GM18868 (cell line): ENCODE data around the gene SLC35D3.
"Not testable (repeated sequence)": the region's sequence is repeated elsewhere in the genome, so short reads cannot be mapped to it uniquely, and the experiment has no call there.

Experiments used
- ATAC-seq: cut with Tn5 transposase; IDR thresholded peaks from one replicate; pipeline ENCODE4 v1.9.1; 2021; ENCODE audit warnings: mild to moderate bottlenecking, moderate library complexity; ENCODE audit not compliant: unreplicated experiment

SLC35D3 gene

DNA sequence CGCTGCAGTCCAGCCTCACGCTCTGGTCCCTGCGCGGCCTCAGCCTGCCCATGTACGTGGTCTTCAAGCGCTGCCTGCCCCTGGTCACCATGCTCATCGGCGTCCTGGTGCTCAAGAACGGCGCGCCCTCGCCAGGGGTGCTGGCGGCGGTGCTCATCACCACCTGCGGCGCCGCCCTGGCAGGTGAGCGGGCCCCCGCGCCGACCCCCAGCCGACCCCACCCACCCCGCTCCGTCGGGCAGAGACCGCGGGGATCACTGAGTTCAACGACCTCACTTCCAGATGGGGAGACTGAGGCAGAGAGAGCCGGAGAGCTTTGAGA is 545 bp downstream of the SLC35D3 start:
- no peak for ATAC-seq

DNA sequence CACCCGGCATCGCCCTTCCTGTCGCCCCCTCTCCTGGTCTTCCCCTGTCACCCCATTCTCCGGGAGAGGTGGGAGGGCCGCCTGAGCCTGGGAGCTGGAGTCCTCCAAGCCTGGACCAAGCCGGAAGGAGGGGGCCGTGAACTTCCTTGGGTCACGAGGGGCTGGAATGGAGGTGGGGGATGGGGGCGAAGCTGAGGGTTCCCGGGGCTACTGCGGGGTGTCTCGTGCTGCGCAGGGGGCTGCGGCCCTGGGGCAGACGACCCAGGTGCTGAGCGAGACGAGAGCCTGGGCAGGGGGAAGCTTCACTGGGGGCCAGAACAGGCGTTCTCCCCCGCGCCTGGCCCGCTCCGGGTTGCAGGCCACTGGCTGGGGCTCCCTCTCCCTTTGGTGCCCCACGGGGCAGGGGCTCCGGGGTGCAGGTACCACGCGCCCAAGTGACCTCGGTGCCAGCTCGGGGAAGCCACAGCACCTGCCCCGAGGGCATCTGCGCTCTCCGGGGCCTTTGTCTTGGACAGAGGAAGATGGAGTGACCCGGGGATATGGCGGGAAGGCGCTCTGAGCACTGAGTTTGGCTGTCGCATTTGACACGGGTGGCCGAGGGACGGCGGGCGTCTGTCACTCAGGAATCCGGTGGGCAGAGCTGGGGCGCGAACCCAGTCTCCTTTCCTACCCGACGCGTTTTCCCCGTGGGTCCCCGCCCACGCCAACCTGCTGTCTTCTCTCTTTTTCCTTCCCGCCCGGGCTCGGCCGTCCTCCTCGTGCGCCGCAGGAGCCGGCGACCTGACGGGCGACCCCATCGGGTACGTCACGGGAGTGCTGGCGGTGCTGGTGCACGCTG is 1.2 kb downstream of the SLC35D3 start:
- no peak for ATAC-seq

DNA sequence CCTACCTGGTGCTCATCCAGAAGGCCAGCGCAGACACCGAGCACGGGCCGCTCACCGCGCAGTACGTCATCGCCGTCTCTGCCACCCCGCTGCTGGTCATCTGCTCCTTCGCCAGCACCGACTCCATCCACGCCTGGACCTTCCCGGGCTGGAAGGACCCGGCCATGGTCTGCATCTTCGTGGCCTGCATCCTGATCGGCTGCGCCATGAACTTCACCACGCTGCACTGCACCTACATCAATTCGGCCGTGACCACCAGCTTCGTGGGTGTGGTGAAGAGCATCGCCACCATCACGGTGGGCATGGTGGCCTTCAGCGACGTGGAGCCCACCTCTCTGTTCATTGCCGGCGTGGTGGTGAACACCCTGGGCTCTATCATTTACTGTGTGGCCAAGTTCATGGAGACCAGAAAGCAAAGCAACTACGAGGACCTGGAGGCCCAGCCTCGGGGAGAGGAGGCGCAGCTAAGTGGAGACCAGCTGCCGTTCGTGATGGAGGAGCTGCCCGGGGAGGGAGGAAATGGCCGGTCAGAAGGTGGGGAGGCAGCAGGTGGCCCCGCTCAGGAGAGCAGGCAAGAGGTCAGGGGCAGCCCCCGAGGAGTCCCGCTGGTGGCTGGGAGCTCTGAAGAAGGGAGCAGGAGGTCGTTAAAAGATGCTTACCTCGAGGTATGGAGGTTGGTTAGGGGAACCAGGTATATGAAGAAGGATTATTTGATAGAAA is 2.0 kb downstream of the SLC35D3 start:
- ATAC-seq, result no peak

DNA sequence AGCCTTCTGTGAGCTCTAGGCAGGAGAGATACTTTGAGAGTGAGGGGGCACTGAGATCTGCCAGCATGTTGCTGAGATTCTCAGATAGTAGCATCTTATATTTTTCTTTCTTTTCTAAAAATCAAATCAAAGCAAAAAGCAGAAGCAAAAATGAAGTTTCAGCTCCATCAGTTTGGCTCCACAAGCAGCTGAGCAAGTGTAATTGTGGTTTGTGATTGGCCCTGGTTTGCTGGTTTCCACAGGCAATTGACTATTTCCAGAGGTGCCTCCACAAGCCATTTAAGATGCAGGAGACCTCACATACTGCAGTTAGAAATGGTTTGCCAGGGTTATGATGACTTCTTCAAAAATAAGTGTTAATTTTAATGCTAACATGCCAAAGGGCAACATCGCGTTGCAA is 4.3 kb downstream of the SLC35D3 start:
- ATAC-seq, result no peak

DNA sequence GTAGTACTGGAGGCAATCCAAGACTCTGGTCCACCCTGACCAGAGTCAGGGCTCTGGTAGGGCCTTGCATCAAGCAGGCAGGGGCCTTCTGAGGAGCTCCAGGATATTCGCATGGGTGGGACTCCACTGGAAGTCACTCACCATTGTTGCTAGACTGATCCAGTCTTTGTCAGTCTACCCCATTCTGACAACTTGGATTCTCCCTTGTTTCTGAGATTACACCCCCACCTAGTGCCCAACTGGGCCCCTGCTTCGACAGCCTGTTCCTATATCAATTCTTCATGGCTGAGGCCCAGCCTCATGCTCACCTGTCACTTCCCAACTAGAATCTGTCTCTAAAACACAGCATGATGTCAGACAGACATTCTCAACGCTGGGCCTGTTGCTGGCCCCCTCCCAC is 5.2 kb downstream of the SLC35D3 start:
- peak; percentile 62 for ATAC-seq

DNA sequence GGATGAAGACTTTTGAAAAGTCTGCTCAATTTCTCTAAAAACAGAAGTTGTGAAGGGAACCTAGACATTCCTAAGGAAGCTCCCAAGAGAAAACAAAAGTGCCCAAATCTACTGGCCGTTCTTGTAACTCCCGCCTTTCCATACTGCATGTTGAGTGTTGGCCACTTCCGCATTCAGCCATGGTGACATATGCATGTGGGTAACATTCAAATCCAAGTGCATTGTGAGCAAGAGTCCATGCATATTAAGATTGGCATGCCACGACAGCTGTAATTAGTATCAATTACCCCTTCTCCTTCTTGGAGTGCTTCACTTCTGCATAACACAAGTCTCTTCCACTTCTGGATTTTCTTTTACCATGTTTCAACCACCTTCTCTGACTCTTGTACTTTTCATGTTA is 8.4 kb downstream of the SLC35D3 start:
- no peak for ATAC-seq

DNA sequence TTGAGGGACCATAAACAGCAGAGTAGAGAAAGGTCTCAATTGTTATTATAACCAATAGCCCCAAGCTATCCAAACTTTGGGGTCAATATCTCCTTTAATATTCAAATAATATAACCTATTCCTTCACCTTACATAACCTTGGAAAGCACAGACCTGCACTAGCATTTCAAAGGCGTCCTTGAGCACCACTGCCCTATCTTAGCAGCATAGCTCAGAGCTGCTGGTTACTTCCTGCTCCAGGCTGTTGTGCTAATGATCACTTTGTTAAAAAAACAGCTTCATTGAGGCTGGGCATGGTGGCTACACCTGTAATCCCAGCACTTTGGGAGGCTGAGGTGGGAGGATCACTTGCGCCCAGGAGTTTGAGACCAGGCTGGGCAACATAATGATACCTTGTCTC is 10.5 kb downstream of the SLC35D3 start:
- no peak for ATAC-seq

DNA sequence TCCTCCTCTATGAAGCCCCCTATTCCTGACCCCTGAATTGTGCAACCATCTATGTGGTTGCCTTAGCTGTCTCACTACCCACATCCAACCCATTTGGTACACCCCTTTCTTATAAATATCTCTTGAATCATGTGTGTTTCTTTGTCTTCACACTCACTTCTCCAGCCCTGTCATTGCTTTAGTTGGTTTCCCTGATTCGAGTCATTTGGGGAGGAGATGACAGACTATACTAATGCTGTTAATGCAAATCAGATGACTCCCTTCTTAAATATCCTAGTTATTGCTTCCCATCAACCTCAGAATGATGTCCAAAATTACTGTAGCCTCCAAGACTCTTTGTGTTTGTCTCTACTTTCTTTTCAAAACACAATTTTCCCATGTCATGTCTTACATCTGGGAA is 23.0 kb downstream of the SLC35D3 start:
- no peak for ATAC-seq

DNA sequence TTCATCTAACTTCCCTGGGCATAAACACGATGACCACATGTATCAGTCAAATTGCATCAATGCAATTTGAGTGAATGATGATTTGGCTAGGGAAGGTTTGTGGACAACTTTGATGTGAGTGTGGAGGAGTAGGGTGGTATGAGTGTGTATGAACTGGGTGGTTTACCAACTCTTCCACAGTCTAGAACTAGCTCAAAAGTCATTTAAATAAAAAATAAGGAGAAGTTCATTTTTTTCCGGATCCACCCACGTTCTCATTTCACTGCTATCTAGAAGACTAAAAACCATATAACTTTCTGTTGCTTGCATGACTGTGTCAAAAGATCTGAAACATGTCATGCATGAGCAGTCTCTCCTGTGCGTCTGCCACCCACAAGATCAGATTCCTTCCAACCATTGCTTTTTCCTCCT is 23.6 kb downstream of the SLC35D3 start:
- ATAC-seq, result no peak

DNA sequence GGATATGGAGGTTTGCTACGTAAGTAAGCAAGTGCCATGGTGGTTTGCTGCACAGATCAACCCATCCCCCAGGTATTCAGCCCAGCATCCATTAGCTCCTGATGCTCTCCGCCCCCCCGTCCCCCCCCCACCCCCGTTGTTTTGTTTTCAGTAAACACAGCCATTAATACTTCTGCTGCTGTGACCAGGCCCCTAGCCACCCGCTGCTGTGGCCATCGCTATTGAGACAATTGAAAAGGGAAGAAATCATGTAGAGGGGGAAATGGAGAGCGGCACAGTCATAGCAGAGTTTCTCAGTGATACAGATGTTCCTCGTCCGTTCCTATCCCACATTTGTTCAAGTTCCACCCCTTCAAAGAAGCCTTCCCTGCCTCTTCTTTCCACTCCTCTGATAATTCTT is 24.9 kb downstream of the SLC35D3 start:
- no peak for ATAC-seq

DNA sequence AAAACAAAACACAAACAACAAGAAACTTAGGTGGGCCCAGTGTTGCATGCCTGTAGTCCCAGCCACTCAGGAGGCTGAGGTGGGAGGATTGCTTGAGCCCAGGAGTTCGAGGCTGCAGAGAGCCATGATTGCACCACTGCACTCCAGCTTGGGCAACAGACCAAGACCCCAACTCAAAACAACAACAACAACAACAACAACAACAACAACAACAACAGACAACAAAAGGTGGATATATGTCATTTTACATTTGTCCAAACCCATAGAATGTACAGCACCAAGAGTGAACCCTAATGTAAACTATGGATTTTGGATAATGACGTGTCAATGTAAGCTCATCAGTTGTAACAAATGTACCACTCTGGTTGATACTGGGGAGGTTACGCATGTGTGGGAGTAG is 27.9 kb downstream of the SLC35D3 start:
- ATAC-seq, result not testable (repeated sequence)

DNA sequence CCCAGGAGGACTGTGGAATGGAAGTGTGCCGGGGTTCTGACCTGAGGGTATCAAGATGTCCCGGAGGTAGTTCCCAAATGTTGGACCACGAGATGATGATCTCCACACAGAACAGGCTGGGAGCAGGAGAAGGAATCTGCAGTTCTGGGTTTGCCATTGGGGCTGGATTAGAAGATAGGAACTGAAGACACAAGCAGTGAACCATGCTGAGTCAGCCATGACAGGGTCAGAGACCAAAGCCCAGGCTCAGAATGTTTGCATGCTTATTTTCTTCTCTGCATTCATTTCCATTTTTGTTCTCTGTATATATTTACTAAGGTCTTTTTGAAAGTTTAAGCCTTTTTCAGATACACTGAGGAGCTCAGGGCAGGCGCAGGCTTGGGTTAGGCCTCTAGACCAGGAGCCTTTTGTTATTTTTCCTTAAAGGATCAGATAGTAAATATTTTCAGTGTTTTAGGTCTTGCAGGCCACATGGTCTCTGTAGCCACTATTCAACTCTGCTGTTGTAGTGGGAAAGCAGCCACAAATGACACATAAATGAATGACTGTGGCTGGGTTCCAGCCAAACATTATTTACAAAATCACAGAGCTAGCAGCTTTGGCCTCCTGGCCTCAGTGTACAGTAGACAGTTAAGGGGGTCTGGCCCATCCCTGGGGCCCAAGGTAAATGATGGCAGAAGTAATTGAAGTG is 28.5 kb downstream of the SLC35D3 start:
- no peak for ATAC-seq

DNA sequence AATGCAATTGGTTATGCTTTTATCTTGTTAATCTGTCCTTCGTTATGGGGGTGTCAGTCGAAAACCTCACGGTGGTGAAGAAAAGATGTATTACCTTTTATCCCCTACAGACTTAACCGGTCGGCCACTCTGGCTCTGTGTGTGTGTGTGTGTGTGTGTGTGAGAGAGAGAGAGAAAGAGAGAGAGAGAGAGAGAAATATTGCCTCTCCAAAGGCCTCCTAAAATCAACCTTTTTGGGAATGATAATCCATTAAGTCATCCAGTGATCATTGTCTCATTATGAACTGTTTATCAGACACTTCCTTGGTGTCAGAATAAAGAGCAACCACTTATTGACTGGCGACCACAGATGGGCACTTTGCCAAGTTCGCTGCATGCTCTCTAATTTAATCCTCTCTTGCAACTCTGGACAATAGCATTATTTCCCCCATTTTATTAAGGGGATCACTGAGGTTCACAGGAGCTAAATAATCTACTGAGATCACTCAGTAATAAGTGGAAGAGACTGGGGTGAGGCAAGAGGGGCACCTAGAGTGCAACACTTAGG is 30.7 kb downstream of the SLC35D3 start:
- ATAC-seq, result no peak

DNA sequence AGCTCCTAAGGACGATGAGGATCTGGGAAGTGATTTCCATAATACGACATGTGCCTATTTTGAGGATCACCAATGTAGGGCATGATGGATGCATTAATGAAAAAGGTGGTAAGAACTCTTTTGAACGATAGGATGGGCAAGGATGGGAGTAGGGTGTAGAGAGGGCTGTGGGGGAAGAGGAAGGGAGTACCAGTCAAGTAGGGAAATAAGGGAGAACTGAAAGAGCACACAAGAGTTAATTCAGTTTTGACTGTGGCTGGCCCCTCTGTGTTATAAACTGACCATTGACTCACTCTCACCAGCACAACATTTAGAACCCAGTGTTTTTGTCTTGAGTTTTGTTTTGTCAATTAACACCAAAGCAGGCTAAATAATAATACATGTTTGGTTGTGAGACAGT is 33.0 kb downstream of the SLC35D3 start:
- ATAC-seq, result no peak

DNA sequence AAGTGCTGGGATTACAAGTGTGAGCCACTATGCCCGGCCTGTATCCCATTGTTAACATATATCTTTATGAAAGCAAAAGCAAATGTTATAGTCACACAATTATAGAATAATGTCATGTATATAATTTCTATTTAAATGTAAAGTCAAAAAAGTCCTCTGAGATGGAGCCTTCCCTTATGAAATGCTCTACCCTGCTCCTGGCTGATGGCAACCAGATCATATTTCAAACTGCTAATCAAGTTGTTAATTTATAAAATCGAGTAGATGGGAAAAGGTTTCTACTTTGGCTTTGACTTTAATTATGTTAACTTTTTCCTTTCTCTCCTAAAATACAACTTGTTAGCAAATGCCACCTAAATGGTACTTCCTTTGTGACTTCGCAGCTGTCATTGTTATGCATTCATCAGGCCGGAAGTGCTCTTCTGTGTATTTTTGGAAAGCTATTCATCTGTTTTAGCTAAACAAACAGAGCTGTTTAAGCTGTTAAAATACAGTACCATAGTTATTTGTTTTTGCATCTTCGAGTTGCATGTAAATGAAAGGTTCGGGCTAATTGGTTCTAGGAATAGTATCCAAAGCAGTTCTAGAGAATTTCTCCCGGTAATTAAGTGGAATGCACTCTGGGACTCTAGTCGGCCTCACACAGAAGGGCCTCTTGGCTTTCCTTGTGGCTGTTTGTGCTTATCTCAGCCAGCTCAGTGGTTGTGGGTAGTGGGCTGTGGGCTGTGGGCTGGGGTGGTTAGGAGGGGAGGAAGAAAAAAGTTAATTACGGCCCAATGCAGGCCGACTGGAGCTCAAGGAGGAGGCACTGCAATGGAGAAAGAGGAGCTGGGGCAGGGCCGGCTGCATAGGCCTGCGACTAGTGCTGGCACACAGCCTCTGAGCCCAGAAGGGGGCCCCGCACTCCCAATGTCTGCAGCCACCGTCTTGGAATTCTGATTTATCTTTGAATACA is 34.8 kb downstream of the SLC35D3 start:
- ATAC-seq, result no peak

DNA sequence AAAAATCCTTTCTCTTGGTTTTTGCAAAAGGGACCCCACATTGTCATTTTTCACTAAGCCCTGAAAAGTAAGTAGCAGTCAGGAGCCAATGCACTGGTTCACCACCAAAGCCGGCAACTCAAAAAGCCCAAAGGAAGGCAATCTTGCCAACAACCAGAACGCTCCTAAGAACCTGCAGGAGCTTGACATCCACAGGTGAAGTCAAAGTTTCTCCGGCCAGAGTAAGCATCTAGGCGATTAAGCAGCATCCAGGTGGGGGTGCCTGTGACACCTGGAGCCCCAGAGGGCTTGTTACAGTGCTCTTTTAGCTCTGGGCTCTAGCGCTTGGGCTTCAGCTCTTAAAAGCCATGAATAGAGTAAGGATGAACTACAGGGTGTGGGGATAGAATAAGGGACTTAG is 36.1 kb downstream of the SLC35D3 start:
- ATAC-seq, result no peak

DNA sequence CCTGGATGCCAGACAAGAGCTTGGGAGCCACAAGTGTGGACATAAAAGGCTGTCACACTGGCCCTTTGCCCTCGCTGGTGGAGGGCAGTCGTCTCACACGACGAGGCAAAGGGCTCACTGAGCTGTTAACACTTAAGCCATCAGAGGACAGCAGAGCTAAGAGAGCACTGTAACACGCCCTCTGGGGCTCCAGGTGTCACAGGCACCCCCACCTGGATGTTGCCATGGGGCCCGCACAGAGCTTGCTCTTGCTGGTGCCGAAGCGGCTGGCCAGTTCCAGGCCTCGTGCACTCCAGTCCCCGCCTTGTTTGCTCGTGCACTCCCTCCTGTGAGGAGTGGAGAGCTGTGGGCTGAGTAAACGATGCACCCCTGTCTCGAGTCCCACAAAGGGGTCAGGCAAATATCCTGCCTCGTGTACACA is 37.4 kb downstream of the SLC35D3 start:
- no peak for ATAC-seq

DNA sequence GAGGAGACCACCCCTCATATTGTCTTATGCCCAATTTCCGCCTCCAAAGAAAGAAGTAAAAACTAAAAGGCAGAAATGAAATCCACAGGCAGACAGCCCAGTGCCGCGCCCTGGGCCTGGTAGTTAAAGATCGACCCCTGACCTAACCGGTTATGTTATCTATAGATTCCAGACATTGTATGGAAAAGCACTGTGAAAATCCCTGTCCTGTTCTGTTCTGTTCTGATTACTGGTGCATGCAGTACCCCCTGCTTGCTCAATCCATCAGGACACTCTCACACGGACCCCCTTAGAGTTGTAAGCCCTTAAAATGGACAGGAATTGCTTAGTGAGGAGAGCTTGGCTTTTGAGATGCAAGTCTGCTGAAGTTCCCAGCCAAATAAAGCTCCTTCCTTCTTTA is 37.8 kb downstream of the SLC35D3 start:
- not testable (repeated sequence) for ATAC-seq

DNA sequence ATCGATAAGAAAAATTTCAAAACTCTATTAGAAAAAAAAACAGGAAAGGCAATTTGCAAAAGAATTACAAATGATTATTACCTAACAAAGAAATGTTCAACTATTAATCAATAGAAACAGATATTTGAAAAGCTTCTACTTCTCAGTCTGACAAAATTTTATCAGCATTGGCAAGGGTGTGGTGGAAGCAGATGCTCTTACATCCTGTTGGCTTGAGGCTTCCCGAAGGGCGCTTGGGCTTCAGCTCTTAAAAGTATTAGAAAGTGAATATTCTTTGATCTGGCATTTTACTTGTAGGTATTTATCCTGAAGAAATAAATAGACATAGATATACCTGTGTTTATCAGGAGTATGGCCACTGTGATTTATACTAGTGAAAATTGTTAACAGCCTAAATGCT is 38.7 kb downstream of the SLC35D3 start:
- no peak for ATAC-seq

DNA sequence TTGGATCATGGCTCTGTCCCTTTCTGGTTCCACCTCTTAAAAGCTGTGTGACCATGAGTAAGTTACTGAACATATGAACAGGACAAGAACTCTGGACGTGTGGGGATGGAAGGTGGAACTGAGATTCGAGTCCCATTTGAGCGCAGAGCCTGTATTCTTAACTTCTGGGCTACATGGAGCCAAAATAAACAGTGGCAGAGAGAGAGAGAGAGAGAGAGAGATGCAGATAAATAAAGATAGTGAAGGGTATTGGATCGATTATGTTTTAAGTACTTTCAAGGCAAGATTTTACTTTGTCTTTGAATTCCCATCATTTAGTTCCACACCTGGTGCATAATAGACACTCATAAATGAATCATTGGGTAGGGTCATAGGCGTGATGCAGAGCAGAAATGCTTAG is 39.7 kb downstream of the SLC35D3 start:
- ATAC-seq, result no peak

DNA sequence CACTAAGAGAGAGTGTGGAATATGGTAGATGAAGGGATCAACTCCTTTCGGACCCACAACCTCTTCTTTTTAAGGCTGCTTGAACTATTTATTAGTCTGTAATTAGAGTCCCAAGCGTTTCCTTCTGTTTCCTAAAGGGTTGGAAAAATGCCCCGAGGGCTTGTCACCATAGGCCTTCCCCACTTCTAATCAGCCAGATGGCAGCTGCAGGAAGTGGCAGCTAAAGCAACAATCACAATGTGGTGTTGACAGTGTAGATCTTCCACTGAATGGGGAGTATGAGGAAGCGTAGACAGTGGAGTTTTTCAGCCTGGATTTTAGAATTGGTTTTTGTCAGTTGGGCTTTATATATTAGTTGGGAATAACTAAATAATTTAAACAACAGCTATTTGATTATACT is 40.6 kb downstream of the SLC35D3 start:
- no peak for ATAC-seq
